GM19023 (cell line): ENCODE data around the gene ZNF540.
"Not testable (repeated sequence)": the region's sequence is repeated elsewhere in the genome, so short reads cannot be mapped to it uniquely, and the experiment has no call there.

Experiments used
- ATAC-seq: cut with Tn5 transposase; IDR thresholded peaks from one replicate; pipeline ENCODE4 v1.9.1; 2021; ENCODE audit warnings: mild to moderate bottlenecking, moderate library complexity; ENCODE audit not compliant: unreplicated experiment

Gene ZNF540

DNA sequence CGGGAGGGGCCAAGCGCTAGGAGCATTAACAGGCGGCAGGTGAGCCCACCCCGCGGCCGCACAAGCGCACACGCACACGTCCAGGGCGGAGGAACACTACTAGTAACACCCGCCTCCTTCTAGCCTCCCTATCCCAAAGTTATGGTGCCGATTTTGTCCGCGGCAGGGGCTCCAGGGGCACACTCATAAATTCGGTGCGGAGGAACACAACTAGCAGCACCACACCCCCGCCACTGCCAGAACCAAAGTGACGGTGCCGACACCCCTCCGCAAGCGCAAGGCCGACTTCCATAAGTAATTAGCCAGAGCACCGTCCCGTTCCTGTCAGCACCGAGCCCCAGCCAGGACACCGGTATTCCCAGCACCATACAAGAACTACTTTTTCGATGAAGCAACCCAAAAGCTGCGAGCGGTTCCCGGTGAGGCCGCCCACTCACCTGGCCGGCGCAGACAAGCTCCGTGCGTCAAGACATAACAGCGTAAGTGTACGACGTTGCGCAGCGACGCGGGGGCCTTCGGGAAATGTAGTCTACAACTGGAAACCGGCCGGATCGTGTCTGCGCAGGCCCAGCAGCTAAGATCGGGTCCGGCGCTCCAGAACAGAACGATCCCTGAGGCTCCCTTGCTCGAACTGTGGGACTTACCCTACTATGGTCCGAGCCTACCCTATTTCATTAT lies at the start of gene ZNF540, which contains the start of gene ZNF571:
Gene ZNF540 (plus strand): TSS at position 573 of the 678 bp plus-strand sequence. CDS start 3,572 bp downstream, outside the sequence.
Gene ZNF571 (minus strand): TSS at position 489 of the 678 bp plus-strand sequence. CDS start 8,116 bp downstream, outside the sequence.
- peak; percentile 98 for ATAC-seq

DNA sequence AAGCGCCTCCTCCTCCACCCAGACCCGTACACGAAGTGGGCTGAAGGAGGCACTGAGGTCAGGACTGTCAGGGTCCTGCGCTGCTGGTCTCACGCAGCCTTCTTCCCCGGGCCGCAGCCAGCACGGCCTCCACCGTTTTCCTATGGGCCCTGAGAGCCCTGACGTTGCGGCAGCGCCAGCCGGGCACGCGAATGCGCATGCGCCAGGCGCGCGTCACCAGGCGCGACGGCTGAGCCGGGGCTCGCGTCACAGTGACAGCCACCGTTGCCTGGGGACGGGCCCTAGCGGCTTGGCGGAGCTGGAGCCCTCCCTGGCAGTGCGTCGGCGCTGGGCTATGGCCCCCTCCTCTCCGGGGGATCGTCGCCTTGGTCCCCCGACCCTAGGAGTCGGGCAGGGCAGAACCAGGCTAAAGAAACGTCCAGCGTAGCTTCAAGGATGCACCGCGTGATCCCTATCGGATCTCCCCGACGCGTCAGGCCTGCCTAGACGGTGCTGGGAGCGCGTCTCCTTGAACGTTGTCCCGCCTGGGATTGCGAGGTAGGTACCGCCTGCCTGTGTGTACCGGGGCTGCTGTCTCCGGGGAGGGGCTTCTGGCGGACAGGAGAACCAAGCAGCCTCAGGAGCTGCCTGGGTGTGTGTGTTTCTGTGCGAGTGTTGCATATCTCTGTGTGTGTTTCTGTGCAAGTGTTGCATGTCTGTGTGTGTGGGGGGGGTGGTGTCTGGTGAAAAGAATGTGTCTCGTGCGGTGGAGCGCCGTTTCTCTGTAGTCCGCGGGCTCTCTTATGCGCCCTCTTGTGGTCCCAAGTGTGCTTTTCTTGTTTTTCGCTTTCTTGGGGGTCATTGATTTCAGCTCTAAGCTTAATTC lies 43.3 kb upstream of the ZNF540 start:
- no peak for ATAC-seq

DNA sequence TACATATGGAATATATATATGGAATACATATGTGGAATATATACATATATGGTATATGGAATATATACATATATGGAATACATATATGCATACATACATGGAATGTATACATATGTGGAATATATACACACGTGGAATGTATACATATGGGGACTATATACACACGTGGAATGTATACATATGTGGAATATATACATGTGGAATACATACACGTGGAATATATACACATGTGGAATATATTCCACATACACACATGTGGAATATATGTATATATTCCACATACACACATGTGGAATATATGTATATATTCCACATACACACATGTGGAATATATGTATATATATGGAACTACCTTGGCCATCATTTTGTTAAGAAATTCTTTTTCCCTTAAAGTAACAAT lies 31.2 kb upstream of the ZNF540 start:
- ATAC-seq = no peak

DNA sequence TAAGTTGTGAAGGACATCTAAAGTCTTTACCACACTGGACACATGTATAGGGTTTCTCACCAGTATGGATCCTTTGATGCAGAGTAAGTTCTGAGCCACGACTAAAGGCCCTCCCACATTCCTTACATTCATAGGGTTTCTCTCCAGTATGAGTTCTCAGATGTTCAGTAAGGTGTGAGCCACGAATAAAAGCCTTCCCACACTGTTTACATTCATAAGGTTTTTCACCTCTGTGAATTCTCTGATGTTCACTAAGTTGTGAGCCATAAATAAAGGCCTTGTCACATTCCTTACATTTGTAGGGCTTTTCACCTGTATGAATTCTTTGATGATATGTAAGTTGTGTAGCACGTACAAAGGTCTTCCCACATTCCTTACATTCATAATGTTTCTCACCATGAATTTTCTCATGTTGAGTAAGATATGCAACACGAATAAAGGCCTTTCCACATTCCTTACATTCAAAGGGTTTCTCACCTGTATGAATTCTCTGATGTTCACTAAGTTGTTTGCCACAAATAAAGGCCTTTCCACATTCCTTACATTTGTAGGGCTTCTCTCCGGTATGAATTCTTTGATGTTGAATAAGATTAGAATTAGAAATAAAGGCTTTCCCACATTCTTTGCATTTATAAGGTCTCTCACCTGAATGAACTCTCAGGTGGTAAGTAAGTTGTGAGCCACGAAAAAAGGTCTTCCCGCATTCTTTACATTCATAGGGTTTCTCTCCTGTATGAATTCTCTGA lies 29.9 kb upstream of the ZNF540 start:
- ATAC-seq = no peak

DNA sequence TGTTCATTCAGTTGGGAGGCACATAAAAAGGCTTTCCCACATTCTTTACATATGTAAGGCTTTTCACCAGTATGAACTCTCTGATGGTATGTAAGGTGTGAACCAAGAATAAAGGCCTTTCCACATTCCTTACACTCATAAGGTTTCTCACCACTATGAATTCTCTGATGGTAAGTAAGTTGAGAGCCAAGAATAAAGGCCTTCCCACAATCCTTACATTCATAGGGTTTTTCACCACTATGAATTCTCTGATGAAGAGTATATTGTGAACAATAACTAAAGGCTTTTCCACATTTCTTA lies 29.4 kb upstream of the ZNF540 start:
- no peak for ATAC-seq

DNA sequence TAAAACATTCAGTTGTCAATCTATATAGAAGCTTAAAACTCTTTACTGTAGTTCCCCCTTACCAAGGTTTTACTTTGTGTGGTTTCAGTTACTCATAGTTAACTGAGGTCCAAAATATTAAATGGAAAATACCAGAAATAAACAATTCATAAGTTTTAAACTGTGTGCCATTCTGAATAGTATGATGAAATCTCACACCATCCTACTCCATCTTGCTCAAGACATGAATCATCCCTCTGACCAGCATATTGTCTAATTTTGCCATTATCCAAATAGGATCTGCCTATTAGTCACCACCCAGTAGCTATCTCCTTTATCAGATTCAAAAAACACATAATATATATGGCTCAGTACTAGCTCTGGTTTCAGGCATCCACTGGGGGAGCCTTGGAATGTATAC lies 22.5 kb upstream of the ZNF540 start:
- no peak for ATAC-seq

DNA sequence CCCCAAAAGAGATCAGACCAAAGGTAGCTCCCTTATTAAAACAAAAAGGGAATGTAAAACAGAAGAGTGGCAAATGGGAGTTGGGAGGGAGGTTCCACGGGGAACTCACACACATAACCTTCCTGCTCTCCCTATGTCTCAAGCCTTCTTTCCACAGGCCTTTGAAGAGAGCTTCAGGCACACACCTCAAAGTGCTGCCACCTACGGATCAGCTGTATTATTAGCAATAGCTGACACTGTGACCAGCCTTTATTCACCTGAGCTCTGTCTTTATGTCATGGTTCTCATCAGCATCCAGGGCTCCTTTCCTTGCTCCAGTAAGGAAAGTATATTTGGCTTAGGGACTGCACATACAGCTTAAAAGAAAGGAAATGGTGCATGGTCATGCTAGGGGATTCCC lies 11.3 kb upstream of the ZNF540 start:
- no peak for ATAC-seq

DNA sequence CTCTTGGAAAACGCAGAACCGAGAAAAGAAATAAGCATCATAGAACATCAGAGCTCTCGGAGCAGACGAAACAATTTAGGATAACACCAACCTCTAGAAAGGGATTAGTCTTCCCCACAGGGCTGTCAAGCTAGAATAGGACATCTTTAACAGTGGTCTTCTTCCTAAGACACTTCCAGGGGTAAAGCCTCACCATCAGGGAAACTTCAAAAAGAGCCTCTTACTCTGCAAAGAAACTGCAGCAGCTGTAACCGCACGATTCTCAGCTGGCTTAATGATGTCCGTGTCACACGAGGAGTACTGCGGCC lies 726 bp upstream of the ZNF540 start:
- no peak for ATAC-seq

DNA sequence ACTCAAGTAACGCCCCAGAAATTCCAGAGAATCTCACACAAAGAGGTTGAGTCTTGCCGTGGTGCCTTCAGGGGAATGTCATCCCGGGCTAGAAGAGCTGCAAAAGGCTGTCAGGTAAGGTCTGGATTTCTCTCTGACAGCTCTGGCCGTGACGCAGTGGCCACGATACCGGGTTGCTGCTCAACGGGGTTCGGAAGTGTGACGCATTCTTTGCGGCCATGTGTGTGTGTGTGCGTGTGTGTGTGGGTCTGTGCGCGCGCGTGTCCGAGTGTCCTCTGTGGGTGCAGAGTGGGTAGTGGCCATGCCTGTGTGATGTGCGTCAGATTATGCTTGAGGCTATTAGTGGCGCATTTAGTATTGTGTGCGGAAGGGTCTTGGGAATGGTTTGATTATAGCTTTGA lies 306 bp downstream of the ZNF540 start:
- peak; percentile 29 for ATAC-seq

DNA sequence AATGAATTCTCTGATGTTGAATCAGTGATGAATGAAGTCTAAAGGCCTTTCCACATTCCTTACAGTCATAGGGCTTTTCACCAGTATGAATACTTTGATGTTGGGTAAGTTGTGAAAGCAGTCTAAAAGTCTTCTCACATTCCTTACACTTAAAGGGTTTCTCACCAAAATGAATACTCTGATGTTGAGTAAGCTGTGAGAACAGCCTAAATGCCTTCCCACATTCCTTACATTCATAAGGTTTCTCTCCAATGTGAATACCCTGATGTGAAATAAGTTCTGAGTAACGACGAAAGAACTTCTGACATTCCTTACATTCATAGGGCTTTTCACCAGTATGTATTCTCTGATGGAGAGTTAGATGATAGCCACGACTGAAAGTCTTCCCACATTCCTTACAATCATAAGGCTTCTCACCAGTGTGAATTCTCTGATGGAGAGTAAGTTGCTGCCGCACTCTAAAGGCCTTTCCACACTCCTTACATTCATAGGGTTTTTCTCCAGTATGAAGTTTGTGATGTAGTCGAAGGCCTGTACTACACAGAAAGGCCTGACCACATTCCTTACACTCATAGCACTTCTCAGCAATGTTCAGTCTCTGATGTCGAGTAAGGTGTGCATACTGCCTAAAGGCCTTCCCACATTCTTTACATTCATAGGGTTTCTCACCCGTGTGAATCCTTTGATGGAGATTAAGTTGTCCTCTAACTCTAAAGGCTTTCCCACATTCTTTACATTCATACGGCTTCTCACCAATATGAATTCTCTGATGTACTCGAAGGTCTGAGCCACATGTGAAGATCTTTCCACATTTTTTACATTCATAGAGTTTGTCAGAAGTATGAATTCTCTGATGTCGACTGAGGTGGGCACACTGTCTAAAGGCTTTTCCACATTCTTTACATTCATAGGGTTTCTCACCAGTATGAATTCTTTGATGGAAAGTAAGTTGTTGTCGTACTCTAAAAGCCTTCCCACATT lies 40.7 kb downstream of the ZNF540 start:
- ATAC-seq = no peak

DNA sequence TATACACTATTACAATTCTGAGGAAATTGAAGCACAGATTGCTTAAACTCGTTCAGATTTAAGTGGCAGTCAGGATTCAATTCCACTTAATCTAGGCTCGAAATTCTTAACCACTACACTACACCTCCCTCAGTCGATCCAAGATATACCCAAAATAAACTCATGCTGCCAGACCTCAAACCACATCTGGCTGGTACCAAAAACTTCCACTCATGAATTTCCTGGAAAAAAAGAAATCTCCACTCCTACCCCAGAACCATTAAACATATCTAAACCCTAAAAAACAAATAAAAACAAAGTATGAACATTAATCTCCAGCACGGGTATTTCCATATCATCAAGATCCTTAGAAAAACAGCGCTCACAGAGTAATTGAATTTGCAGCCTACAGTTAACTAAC lies 59.4 kb downstream of the ZNF540 start:
- no peak for ATAC-seq

DNA sequence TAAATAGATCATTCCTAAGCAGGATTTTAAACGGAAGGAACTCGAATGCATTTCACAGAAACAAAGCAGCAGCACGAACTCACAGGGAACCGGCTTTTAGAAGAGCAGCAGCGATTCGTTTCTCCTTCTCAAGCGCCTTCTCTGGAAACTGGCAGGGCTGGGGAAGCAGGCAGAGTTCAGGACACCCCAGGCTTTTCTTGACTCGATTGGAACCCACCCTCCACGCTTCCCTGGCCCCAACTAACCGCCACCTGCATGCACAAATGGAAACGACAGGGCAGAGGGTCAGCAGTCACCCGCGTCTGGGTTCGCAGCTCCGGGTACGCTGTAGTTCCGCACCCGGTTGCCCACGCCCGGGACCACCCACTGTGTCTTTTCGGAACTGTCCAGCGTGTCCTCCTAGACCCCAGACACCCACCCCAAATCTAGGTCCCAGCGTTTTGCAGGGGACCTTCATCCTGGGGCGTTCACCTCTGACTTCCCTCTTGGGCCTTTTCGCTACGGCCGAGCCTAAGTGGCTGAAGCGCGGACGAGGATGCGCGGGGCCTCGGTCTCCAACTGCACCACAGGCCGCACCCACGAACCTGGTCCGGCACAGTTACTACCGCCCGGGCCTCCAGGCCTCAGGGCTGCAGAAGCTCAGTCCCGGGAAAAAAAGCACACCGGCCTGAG lies 60.1 kb downstream of the ZNF540 start:
- peak; percentile 51 for ATAC-seq

DNA sequence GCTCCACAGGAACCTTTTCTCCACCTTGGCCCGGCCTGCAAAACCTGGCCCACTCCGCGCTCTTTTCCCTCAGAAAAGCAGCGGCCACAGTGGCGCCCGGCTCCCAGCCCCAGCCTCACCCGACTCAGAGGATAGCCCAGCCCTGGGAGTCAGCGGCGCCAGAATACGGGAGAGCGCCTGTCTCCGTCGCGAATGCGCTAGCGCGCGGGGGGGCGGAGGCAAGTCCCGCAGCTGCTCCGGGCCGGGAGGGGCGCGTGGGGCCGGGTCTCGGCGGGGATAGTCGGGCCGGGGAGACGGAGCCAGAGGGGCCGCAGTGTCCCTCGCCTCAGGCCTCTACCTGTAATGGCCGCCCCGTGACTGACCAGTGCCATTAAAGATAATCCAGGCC lies 60.6 kb downstream of the ZNF540 start, which contains the start of gene ZFP30:
Gene ZFP30 (minus strand): TSS at position 165 of the 388 bp plus-strand sequence. CDS start 7,643 bp downstream, outside the sequence.
- peak; percentile 66 for ATAC-seq

DNA sequence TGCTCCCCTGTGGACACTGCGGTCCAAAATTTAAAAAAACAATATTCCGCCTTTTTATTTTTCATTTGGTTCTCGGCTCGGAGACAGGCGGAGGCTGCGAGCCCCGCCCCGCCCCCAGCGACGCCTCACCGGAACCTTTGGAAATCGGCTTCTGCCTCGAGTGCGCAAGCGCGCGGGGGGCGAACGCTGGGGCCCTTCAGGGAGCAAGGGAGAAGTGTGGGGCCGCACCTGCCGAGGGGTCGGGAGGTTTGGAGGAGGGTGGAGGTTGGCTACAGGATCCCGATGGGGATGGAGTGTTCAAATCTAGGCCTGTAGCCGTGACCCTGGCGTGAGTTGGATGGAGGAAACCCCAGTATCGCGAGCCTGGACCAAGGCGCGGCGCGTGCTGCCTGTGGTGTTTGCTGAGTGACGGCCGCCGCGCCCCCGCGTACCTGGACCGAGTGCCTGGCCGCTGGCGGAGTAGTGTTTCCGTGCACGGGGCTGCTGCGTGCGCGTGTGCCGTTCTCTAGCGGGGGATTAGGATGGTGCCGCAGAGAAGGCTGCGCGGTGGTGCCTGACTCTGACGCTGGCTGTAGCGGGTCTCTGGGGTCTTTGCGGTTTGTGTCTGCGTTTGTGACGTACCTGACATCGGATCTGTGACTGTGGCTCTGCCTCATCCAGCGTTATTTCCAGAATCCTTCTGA lies 61.2 kb downstream of the ZNF540 start:
- ATAC-seq = peak; percentile 62

DNA sequence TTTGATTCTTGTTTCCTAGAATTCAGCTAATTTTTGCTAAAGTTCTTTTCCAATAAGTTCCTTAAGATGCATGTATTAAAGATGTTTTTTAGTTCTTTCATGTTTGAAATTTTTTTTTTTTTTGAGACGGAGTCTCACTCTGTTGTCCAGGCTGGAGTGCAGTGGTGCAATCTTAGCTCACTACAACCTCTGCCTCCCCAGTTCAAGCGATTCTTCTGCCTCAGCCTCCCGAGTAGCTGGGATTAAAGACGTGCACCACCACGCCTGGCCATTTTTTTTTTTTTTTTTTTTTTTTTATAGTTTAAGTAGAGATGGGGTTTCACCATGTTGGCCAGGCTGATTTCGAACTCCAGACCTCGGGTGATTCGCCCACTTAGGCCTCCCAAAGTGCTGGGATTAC lies 62.5 kb downstream of the ZNF540 start:
- ATAC-seq = not testable (repeated sequence)
